Left forelimb (tissue), 1 donor: ENCODE measurements around the gene ATP5F1D.
"Not testable (repeated sequence)": the region's sequence is repeated elsewhere in the genome, so short reads cannot be mapped to it uniquely, and the experiment has no call there.

Experiments used
- DNase-seq: peaks from one replicate; pipeline ENCODE4 v3.0.0-alpha.2; 2018; ENCODE audit warnings: low spot score

Gene ATP5F1D

DNA sequence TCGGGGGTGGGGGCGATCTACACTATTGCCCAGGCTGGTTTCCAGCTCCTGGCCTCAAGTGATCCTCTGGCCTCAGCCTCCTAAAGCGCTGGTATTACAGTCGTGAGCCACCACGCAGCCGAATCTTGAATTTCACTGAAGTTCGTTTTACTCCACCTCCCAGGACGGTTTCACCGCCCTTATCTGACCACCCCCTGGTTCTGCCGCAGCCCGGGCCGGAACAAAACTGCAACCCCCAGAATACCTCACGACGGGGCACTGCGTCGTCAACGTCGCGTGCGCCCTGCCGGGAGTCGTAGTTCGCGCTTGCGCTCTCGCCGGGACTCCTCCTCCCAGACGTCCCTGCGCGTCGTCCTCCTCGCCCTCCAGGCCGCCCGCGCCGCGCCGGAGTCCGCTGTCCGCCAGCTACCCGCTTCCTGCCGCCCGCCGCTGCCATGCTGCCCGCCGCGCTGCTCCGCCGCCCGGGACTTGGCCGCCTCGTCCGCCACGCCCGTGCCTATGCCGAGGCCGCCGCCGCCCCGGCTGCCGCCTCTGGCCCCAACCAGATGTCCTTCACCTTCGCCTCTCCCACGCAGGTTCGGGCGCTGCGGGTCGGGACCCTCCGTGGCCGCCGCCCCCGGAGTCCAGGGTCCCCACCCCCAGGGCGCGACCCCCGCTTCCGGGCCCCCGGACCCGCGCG lies at the start of gene ATP5F1D:
TSS of gene ATP5F1D (plus strand) at position 335 of the 679 bp plus-strand sequence. CDS start at position 435, 100 bp downstream.
- peak; percentile 92 for DNase-seq

DNA sequence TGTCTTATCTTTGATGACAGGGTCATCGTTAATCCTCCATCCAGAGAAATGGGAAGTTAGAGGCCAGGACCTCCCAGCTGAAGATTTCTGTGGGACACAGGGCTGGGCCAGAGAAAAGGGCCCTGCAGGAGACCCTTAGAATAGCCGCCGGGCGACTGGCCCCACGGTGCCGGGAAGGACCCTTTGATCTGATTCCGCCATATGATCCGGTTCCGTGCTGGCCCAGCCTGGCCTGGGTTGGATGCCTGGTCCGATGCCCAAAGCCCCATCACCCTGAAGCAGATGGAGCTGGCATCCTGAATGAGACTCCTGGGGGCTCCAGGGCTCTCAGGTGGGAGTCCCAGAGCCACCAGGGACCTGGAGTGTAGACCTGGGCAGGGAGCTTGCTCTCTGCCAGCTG lies 42.0 kb upstream of the ATP5F1D start:
- no peak for DNase-seq

DNA sequence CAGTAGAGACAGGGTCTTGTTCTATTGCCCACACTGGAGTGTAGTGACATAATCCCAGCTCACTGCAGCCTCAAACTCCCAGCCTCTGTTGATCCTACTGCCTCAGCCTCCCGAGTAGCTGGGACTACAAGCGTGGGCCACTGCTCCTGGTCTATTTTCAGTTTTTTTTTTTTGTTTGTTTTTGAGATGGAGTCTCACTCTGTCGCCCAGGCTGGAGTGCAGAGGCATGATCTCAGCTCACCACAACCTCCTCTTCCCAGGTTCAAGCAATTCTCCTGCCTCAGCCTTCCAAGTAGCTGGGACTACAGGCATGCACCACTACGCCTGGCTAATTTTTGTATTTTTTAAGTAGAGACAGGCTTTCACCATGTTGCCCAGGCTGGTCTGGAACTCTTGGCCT lies 40.9 kb upstream of the ATP5F1D start:
- not testable (repeated sequence) for DNase-seq

DNA sequence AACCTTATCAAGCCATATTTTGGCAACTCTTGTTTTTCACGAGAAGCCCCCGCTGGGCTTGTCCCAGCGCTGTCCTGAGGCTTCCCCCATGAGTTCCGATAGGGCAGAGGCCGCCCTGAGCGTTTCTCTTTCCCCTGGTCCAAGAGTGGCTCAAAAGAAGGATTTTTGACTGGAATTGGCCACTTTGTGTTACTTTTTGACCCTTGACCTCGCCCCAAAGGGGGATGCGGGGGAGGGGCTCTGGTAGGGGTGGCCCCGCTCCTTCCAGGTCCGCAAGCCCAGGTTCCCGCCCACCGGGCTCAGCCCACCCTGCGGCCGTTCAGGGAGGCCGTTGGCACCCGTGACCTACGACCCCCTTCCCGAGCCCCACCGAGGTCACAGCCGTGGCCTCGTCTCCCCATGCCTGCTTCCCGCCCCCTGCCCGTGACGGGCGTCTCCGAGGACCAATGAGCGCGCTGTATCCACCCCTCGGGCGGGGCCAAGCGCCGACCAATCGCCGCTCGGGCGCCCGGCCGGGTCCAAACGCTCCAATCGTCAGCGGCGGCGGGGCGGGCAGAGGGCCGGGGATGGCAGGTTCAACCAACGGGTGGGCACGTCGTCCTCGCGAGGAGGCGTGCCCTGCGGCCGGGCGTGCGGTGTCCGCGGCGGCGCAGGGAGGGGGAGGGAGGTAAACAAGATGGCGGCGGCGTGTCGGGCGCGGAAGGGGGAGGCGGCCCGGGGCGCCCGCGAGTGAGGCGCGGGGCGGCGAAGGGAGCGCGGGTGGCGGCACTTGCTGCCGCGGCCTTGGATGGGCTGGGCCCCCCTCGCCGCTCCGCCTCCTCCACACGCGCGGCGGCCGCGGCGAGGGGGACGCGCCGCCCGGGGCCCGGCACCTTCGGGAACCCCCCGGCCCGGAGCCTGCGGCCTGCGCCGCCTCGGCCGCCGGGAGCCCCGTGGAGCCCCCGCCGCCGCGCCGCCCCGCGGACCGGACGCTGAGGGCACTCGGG lies 36.1 kb upstream of the ATP5F1D start, which contains the start of gene STK11:
TSS of gene STK11 (plus strand) at position 665 of the 986 bp plus-strand sequence. CDS start 1,136 bp downstream, outside the sequence.
- peak; percentile 100 for DNase-seq

DNA sequence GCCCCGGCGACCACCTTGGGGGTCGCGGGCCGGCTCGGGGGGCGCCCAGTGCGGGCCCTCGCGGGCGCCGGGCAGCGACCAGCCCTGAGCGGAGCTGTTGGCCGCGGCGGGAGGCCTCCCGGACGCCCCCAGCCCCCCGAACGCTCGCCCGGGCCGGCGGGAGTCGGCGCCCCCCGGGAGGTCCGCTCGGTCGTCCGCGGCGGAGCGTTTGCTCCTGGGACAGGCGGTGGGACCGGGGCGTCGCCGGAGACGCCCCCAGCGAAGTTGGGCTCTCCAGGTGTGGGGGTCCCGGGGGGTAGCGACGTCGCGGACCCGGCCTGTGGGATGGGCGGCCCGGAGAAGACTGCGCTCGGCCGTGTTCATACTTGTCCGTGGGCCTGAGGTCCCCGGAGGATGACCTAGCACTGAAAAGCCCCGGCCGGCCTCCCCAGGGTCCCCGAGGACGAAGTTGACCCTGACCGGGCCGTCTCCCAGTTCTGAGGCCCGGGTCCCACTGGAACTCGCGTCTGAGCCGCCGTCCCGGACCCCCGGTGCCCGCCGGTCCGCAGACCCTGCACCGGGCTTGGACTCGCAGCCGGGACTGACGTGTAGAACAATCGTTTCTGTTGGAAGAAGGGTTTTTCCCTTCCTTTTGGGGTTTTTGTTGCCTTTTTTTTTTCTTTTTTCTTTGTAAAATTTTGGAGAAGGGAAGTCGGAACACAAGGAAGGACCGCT lies 35.2 kb upstream of the ATP5F1D start:
- DNase-seq, result no peak

DNA sequence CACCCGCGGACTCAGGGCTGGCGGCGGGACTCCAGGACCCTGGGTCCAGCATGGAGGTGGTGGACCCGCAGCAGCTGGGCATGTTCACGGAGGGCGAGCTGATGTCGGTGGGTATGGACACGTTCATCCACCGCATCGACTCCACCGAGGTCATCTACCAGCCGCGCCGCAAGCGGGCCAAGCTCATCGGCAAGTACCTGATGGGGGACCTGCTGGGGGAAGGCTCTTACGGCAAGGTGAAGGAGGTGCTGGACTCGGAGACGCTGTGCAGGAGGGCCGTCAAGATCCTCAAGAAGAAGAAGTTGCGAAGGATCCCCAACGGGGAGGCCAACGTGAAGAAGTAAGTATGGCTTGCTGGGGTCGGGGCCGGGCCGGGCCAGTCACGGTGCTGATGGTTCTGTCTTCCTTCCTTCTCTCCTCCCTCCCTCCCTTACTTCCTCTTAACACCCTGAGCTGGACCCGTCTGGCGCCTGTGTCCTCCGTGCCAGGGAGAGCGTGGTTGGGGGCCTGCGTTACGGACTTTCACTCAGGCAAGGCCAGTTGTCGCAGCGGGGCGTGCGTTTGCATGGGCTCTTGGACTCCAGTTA lies 34.6 kb upstream of the ATP5F1D start:
- DNase-seq, result no peak

DNA sequence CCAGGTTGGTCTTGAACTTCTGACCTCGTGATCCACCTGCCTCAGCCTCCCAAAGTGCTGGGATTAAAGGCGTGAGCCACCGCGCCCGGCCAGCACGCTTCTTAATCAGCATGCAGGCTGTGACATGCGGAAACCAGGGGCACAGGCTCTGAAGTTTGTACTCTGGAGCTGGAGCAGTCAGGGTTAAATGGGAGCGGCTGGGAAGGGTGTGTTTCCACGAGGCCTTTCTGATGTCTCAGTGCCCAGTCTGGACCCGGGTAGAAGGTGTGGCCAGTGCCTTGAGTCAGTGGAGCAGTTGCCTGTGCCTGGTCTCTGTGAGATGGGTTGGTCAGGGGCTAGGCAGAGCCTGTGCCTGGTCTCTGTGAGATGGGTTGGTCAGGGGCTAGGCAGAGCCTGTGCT lies 32.7 kb upstream of the ATP5F1D start:
- DNase-seq, result not testable (repeated sequence)

DNA sequence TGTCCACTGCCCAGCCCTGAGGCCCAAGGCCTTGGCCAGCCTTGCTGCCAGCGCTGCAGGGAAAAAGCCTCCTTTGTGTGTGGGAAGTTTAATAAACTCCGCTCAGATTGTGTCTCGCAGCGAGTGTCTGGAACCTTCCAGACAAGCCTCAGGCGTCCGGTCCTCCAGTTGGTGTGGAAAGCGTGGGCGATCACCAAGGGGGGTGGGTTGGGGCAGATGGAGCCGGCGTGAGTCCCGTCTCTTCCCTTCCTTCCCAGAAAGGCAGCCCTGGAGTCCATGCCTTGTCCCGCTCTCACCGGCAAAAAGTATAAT lies 31.4 kb upstream of the ATP5F1D start:
- DNase-seq, result no peak

DNA sequence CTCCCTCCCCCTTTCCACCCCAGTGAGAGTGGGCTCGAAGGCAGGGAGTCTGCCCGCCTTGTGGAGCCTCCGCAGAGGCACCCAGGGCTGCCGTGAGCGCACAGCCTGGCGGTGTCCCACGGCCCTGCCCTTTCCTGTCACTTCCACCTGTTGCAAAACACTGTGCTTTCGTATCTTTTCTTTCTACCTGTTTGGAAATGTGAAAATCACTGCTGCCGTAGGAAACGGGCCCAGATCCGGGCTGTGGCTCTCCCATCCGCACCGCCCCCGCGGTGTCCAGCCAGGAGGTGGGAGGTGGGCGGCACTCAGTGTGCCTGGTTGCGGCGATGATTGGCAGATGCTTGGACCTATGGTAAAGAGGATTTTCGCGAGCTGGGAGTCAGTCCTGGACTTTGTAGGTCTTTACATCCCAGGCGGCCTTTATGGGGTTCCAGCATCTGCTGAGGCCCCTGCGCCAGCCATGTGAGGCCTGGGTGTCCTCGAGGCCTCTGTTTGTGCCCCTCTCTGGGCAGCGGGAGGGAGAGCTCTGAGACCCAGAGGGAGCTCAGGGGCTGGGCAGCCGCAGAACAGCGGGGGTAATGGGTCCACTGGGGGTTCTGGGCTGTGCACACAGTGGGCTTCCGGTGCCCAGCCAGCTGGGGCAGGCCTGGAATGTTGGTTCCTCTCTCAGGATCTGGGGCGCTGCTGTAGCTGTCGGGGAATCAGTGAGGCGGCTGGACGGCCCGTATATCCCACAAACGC lies 29.9 kb upstream of the ATP5F1D start:
- DNase-seq, result no peak

DNA sequence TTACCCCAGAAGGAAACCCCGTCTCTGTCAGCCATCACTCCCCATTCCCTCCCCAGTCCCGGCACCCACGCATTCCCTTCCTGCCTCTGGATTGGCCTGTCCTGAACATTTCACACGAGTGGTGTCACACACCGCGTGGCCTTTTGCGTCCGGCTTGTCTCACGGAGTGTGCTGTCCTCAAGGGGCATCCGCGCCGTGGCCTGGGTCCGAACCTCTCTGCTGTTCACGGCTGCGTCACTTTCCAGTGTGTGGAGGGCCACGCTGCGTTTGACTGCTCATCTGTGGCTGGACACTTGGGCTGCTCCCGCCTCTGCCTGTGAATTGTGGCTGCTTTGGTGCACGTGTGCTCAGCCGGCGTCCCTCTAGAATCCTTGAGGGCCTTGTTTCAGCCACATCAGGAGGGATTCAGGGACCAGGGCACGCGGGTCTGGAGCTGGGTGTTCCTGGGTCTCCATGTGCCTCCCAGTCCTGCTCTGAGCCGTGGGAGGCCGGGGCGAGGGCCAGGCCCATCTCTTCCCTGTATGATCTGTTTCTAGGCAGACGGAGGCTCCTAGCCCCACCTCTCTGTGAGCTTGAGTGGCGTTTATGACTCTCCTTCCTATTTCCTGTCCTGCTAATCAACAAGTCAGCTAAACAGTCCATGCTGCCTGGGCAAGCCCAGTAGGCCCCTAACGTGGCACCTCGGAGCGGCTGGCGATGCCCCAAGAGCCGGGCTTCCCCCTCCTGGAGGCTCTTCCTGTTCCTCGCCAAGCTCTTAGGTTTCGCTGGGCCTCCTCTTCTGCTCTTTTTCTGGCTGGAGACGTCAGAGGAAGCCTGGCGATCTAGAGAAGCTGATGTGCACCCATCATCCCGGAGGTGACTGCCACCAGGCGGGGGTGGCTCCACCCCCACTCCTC lies 27.9 kb upstream of the ATP5F1D start:
- no peak for DNase-seq

DNA sequence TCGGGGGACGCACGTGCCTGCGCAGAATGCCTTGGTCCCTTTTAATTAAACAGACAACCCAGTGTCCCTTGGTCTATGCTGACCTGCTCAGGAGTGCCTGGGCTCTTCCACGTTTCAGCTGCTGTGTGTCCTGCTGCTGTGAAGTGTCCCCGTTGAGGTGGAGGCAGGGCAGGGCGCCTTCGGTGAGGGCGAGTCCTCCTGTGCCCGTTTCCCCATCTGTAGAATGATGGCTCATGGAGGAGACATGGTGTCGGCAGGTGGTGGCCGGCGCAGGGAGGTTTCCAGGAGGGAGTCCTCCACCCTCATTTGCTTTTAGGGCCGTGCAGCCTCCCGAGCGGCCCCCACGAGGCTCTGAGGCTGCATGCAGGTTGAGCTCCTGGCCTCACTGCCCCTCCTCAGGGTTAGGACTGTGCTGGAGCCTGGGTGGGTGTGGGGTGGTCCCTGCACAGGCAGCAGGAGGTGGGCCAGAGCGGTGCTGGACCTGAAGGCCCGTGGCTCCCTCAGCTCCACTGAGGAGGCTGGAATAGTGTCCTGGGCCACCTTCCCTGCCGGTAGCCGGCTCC lies 27.2 kb upstream of the ATP5F1D start:
- no peak for DNase-seq

DNA sequence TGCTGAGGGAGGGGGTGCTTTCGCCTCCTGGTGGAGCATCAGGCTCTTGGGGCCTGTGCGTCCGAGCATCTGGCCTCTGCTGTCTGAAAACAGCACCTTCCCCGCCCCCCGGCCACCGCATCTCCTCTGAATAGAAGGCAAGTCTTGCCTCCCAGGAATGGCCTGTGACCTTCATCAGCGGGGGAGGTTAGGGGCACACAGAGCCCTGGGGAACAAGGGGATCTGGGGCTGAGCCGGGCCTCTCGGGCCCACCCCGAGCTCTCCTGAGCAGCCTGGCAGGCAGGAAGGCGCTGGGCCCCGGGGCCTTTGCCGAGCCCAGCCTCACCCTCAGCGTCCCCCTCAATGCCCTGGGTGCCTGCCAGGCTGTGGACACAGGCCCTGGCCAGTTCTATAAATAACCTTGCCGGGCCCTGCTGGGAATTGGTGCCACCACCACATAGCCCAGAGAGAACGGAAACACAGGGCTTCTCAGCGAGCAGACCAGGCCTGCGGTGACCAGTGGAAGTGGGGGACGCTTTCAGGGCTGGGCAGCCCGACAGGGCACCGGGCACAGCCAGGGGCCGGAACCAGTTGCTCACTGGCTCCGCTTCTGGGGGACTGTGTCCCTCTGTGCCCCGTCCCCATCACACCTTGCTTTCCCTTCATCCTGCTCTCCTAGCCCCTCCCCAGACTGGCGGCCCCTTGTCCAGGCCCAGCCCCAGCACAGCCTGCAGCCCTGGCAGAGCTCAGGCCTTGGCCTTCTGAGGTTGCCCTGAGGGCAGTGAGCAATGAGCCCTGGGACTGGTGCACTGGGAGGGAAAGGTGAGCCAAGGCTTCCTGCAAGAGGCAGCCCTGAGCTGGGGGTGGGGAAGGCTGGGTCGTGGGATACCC lies 26.5 kb upstream of the ATP5F1D start:
- DNase-seq, result no peak

DNA sequence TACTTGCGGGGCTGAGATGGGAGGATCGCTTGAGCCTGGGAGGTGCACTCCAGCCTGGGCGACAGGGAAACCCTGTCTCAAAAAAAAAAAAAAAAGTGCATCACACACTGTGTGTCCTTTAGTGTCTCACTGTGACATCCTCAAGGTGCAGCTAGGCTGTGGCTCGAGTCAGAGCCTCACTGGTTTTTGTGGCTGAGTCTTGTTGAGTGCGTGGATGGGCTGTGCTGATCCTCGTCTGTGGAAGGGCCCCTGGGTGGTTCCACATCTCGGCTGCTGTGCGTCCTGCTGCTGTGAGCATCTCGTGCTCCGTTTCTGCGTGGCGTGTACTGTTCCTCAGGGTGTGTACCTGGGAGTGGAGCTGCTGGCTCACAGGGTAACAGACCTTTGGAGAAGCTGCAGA lies 24.8 kb upstream of the ATP5F1D start:
- DNase-seq, result no peak

DNA sequence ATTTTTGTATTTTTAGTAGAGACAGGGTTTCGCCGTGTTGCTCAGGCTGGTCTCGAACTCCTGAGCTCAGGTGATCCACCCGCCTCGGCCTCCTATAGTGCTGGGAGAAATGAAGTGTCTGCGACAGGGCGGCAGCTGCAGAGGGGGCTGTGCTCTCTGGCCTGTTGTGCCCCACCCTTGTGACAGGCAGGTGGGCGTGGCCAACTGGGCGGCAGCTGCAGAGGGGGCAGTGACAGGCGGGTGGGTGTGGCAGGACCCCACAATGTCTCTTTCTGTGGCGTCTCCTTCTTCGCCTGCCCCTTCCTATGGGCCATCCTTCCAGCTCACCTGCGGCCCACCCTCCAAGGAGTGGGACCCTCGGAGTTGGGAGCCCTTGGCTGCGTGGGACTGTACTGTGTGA lies 24.2 kb upstream of the ATP5F1D start:
- no peak for DNase-seq

DNA sequence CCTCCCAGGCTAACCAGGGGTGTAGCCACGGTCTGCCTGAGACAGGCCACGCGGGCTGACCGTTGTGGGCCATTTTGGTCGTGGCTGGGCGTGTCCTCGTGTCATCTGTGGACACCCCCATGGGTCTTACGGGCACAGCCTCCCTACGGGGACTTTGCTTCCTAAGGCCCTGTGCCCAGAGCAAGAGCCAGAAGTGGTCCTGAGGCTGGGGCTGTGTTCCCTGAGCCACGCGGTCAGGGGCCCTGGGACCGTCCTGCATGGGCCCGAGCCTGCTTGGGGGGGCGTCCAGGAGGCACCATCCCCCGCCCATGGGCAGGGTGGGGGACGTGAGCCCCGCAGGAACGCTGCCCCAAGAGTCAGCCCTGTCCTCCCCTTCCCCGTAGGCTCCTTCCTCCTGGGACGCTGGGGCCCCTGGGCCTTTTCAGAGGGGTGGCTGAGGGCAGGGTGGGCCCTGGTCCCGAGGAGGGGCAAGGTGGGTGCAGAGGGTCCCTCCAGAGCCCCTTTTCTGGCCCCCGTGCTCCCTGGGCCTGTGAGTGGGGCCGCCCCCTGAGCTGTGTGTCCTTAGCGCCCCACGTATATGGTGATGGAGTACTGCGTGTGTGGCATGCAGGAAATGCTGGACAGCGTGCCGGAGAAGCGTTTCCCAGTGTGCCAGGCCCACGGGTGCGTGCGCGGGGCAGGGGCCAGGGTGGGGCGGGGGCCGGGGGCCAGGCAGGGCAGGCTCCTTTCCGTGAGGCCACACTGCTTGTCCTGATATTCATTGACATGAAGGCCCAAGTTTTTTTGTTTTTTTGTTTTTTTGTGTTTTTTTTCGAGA lies 22.6 kb upstream of the ATP5F1D start:
- no peak for DNase-seq

DNA sequence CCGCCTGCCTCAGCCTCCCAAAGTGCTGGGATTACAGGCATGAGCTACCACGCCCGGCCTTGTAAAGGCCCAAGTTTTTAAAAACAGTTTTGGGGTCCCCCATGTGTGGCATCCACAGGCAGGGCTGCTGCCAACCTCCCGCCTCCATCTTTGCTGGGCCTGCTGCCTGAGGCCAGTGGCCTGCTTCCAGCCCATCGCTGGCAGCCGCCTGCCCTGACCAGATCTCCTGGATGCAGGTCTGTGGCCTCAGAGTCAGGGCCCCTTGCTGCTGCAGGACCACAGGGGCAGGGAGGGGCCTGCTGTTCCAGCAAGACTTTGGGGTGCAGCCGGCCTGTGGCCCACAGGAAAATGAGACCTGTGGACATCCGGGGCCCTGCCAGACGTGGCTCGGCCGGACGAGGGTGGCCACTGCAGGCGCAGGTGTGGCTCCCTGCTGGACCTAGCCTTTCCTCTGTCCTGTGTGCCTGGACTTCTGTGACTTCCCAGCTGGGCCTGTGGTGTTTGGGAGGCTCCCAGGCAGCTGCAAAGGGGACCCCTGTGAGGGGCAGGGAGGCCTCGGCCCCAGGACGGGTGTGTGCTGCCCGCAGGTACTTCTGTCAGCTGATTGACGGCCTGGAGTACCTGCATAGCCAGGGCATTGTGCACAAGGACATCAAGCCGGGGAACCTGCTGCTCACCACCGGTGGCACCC lies 21.6 kb upstream of the ATP5F1D start:
- no peak for DNase-seq

DNA sequence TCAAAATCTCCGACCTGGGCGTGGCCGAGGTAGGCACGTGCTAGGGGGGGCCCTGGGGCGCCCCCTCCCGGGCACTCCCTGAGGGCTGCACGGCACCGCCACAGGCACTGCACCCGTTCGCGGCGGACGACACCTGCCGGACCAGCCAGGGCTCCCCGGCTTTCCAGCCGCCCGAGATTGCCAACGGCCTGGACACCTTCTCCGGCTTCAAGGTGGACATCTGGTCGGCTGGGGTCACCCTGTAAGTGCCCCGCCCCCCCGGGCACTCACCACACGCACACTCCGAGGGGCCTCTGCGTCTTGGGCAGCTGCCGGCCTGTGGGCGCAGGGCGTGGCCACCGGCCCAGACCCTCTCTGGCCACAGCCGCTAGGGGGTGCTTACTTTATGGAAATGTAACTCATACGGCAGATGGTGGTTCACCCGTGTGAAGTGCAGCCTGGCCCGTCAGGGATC lies 21.0 kb upstream of the ATP5F1D start:
- DNase-seq, result no peak
